ENCODE results near the gene MAPK1. TPM values are rescaled to one million over a fixed set of nuclear protein-coding genes. Genes with fewer than 3 reads are reported as not detected.

Gene MAPK1
- total RNA-seq, 1 experiment from 2014 or later: 49.9 TPM

Other genes starting within 250 kb of the MAPK1 start
- 28.4 and 57.4 TPM in 2 replicates for gene YDJC, start 237.6 kb downstream of the MAPK1 start, total RNA-seq (2014; rRNA removed; shearing (Covaris generic))
- 0.05 TPM in 2 replicates for gene CCDC116, start 234.9 kb downstream of the MAPK1 start, total RNA-seq (2014; rRNA removed; shearing (Covaris generic))
- 44.7 and 45.0 TPM in 2 replicates for gene SDF2L1, start 225.3 kb downstream of the MAPK1 start, total RNA-seq (2014; rRNA removed; shearing (Covaris generic))
- gene PPIL2, start 201.6 kb downstream of the MAPK1 start, total RNA-seq (2014; rRNA removed; shearing (Covaris generic)): 18.9 and 26.0 TPM in 2 replicates
- 1.2 and 2.4 TPM in 2 replicates for gene YPEL1, start 131.9 kb downstream of the MAPK1 start, total RNA-seq (2014; rRNA removed; shearing (Covaris generic))
- gene PPM1F, start 85.2 kb upstream of the MAPK1 start, total RNA-seq (2014; rRNA removed; shearing (Covaris generic)): 15.4 and 20.9 TPM in 2 replicates
- gene TOP3B, start 115.1 kb upstream of the MAPK1 start, total RNA-seq (2014; rRNA removed; shearing (Covaris generic)): 11.5 and 17.6 TPM in 2 replicates